C4-2B (cell line): Measurements from ENCODE around the gene MAP7D1.

Experiments
- H3K27ac ChIP-seq: fragments of 450-650 bp; 2 replicates; pipeline ENCODE4 v1.5.1; 2017
- CTCF ChIP-seq: fragments of 450-650 bp; conservative IDR thresholded peaks from 2 replicates; pipeline ENCODE4 v1.5.1; 2017; ENCODE audit warnings: mild to moderate bottlenecking
- ZFX ChIP-seq: fragments of 450-650 bp; IDR thresholded peaks from 2 replicates; pipeline ENCODE4 v1.6.1; 2017

Gene MAP7D1

GRCh38 chr1:36136535-36136934 is 19.4 kb upstream of the MAP7D1 start:
- TF ChIP-seq ZFX (no peak), CTCF (no peak)
- no peak overlapping the region for H3K27ac ChIP-seq

DNA sequence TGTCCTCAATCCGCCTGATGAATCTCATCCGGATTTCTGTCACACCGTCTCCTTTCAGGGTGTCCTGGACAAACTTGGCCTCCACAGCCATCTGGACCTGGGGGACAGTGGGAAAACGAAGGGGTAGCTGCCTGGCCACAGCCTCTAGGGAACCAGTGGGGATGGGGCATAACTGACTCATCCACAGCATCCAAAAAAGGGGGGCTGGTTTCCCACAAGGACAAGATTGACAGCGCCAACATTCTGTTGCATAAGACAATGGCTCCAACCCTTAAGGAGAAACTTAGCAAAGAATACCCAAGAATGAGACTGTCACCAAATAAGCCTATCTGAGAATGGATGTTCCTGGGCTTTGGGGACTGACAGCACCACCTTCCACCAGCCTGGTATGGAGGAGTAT is 18.7 kb upstream of the MAP7D1 start:
- TF ChIP-seq CTCF = no peak
- TF ChIP-seq ZFX = no peak
- H3K27ac ChIP-seq = no peak overlapping the region

- TF ChIP-seq CTCF (no peak), ZFX (no peak)
- no peak overlapping the region for H3K27ac ChIP-seq
Observed at GRCh38 chr1:36137776-36138175, 18.2 kb upstream of the MAP7D1 start.

- no peak overlapping the region for H3K27ac ChIP-seq
- TF ChIP-seq CTCF = no peak
- no peak for TF ChIP-seq ZFX
Observed at GRCh38 chr1:36139521-36139920, 16.4 kb upstream of the MAP7D1 start.

GRCh38 chr1:36142121-36142520 is 13.8 kb upstream of the MAP7D1 start:
- no peak overlapping the region for H3K27ac ChIP-seq
- TF ChIP-seq CTCF (no peak), ZFX (no peak)

GRCh38 chr1:36143424-36143823 is 12.5 kb upstream of the MAP7D1 start:
- TF ChIP-seq ZFX (no peak), CTCF (no peak)
- no peak overlapping the region for H3K27ac ChIP-seq

DNA sequence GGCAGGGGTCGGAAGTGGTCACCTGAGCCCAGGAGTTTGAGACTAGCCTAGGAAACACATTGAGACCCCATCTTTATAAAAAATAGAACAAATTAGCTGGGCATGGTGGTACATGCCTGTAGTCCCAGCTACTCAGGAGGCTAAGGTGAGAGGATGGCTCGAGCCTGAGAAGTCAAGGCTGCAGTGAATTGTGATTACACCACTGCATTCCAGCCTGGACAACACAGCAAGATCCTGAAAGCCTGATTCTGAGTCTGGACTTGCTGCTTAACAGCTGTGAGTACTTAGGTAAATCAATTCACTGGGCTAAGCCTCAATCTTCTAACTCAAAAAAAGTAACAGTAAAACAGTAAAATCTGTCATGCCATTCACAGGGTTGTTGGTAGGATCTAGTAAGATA is 11.5 kb upstream of the MAP7D1 start:
- no peak for TF ChIP-seq ZFX
- TF ChIP-seq CTCF = no peak
- no peak overlapping the region for H3K27ac ChIP-seq
